ENCODE measurements around the gene SMNDC1. TPM values are rescaled to one million over a fixed set of nuclear protein-coding genes. Genes with fewer than 3 reads are reported as not detected.

Gene SMNDC1
- total and polyA plus RNA-seq, 7 donors = 16.3 to 38.0 (median 24.4) TPM

- Histone ChIP-seq H3K36me3 (ENCODE audit: insufficient read depth in 1 of 2, low read depth in 1 of 2) (no peaks in the 10 kb centered on the region), H3K27me3 (ENCODE audit: insufficient read depth in 3 of 3, low read length in 2 of 3) (peaks cover 0 to 3% (median 0%) of the 10 kb centered on the region in 3 donors), H3K4me3 (no peak overlapping the region), H3K27ac (no peak overlapping the region), H3K4me1 (no peaks in the 10 kb centered on the region), H3K9me3 (no peaks in the 10 kb centered on the region)
- no peak for ATAC-seq
- 57 to 66% (median 64%) methylated on average over 3 of the region's 3 CpGs for WGBS, 3 donors
- intact Hi-C loops (cut with DNase I) = no loop called here
- no peak for DNase-seq
- TF ChIP-seq CTCF (IDR thresholded peaks at IDR 0.05) = no peak
Measured at GRCh38 chr10:110324805-110325280, 20.1 kb upstream of the SMNDC1 start.

GRCh38 chr10:110324201-110324804, 19.6 kb upstream of the SMNDC1 start:
- Histone ChIP-seq H3K4me1 (no peaks in the 10 kb centered on the region), H3K9me3 (no peaks in the 10 kb centered on the region)
- intact Hi-C loops (cut with DNase I) = no loop called here

GRCh38 chr10:110323503-110323902, 18.8 kb upstream of the SMNDC1 start:
- no peak overlapping the region for H3K4me3 ChIP-seq
- no peak for DNase-seq
- no peak overlapping the region for H3K27ac ChIP-seq
- ATAC-seq = no peak
- no peak for TF ChIP-seq CTCF (IDR thresholded peaks at IDR 0.05)
- no peaks in the 10 kb centered on the region for H3K9me3 ChIP-seq
- WGBS, 3 donors = 74 to 87% (median 83%) methylated on average over 2 of the region's 2 CpGs
- no peaks in the 10 kb centered on the region for H3K36me3 ChIP-seq (ENCODE audit: insufficient read depth in 1 of 2, low read depth in 1 of 2)
- intact Hi-C loops (cut with DNase I) = no loop called here
- no peaks in the 10 kb centered on the region for H3K4me1 ChIP-seq
- H3K27me3 ChIP-seq (ENCODE audit: insufficient read depth in 3 of 3, low read length in 2 of 3) = peaks cover 0 to 3% (median 0%) of the 10 kb centered on the region in 3 donors

More at GRCh38 chr10:110324201-110324804, 19.6 kb upstream of the SMNDC1 start:
- no peaks in the 10 kb centered on the region for H3K36me3 ChIP-seq (ENCODE audit: insufficient read depth in 1 of 2, low read depth in 1 of 2)
- TF ChIP-seq CTCF (IDR thresholded peaks at IDR 0.05) = no peak
- no peak overlapping the region for H3K4me3 ChIP-seq
- DNase-seq (no peak), ATAC-seq (no peak)
- peaks cover 0 to 3% (median 0%) of the 10 kb centered on the region in 3 donors for H3K27me3 ChIP-seq (ENCODE audit: insufficient read depth in 3 of 3, low read length in 2 of 3)
- WGBS, 3 donors = 73 to 85% (median 74%) methylated on average over 5 of the region's 5 CpGs
- H3K27ac ChIP-seq = no peak overlapping the region

GRCh38 chr10:110321869-110322620, 17.3 kb upstream of the SMNDC1 start:
- WGBS, 3 donors = 79 to 87% (median 85%) methylated on average over 6 of the region's 6 CpGs
- no peaks in the 10 kb centered on the region for H3K9me3 ChIP-seq
- ATAC-seq = no peak

More at GRCh38 chr10:110321869-110322620, 17.3 kb upstream of the SMNDC1 start:
- Histone ChIP-seq H3K27ac (no peak overlapping the region), H3K36me3 (ENCODE audit: insufficient read depth in 1 of 2, low read depth in 1 of 2) (no peaks in the 10 kb centered on the region), H3K27me3 (ENCODE audit: insufficient read depth in 3 of 3, low read length in 2 of 3) (peaks cover 0 to 3% (median 0%) of the 10 kb centered on the region in 3 donors), H3K4me3 (no peak overlapping the region), H3K4me1 (no peaks in the 10 kb centered on the region)
- intact Hi-C loops (cut with DNase I) = no loop called here
- DNase-seq = no peak
- no peak for TF ChIP-seq CTCF (IDR thresholded peaks at IDR 0.05)

Data from psoas muscle (tissue), 8 donors.